Stimulated activated naive B cell treated with anti-CD40 and anti-IgM and Interleukin-4, amounts not matched to agents 10 μg/mL and 1 μg/mL and 100 μg/mL, for 72 hours (primary cell): ENCODE data around the gene MYO16.

ENCODE experiments used
- ATAC-seq, 2 donors: fragments of 150-1000 bp; cut with Tn5 transposase; replicated peaks; 2 replicates each; pipeline ENCODE4 v1.10.0; 2021; ENCODE audit warnings: moderate library complexity in 1 of 2
- DNase-seq: peaks from one replicate; pipeline ENCODE4 v3.0.0; 2021
- H3K27ac Mint-ChIP-seq: one replicate; pipeline ENCODE4 v1.8.0; 2022; ENCODE audit warnings: mild to moderate bottlenecking, mixed read lengths
- H3K27me3 Mint-ChIP-seq, 2 donors: one replicate each; pipeline ENCODE4 v1.8.0; 2022; ENCODE audit warnings: mixed read lengths in 2 of 2
- H3K36me3 Mint-ChIP-seq, 2 donors: one replicate each; pipeline ENCODE4 v1.8.0; 2022; ENCODE audit warnings: mixed read lengths in 2 of 2, mild to moderate bottlenecking in 1 of 2
- H3K4me1 Mint-ChIP-seq, 2 donors: one replicate each; pipeline ENCODE4 v1.8.0; 2022; ENCODE audit warnings: mixed read lengths in 2 of 2, mild to moderate bottlenecking in 1 of 2
- H3K4me3 Mint-ChIP-seq, 2 donors: one replicate each; pipeline ENCODE4 v1.8.0; 2022; ENCODE audit warnings: mild to moderate bottlenecking in 2 of 2, mixed read lengths in 2 of 2, moderate library complexity in 1 of 2
- H3K9me3 Mint-ChIP-seq, 2 donors: one replicate each; pipeline ENCODE4 v1.8.0; 2022; ENCODE audit warnings: mixed read lengths in 2 of 2, mild to moderate bottlenecking in 1 of 2

Gene MYO16

GRCh38 chr13:108632649-108633167 lies 3.3 kb downstream of the MYO16 start:
- no peak for ATAC-seq
- Mint-ChIP-seq H3K4me1 (no peaks in the 10 kb centered on the region), H3K36me3 (no peaks in the 10 kb centered on the region), H3K27ac (no peak overlapping the region), H3K9me3 (peaks cover 0 to 2% of the 10 kb centered on the region in 2 donors), H3K4me3 (no peak overlapping the region), H3K27me3 (no peaks in the 10 kb centered on the region)
- no peak for DNase-seq

GRCh38 chr13:108638901-108639300 lies 9.5 kb downstream of the MYO16 start:
- no peaks in the 10 kb centered on the region for H3K27me3 Mint-ChIP-seq

GRCh38 chr13:108643646-108644353 lies 14.4 kb downstream of the MYO16 start:
- Mint-ChIP-seq H3K27me3 (no peaks in the 10 kb centered on the region), H3K36me3 (no peaks in the 10 kb centered on the region), H3K27ac (no peak overlapping the region), H3K4me3 (no peak overlapping the region), H3K4me1 (no peaks in the 10 kb centered on the region), H3K9me3 (peaks cover 2 to 10% of the 10 kb centered on the region in 2 donors)
- DNase-seq (no peak), ATAC-seq (no peak)

More at GRCh38 chr13:108638901-108639300, 9.5 kb downstream of the MYO16 start:
- Mint-ChIP-seq H3K4me1 (no peaks in the 10 kb centered on the region), H3K36me3 (no peaks in the 10 kb centered on the region), H3K27ac (no peak overlapping the region), H3K4me3 (no peak overlapping the region), H3K9me3 (peaks cover 3 to 4% of the 10 kb centered on the region in 2 donors)
- DNase-seq = no peak
- ATAC-seq = no peak

GRCh38 chr13:108645376-108645775 lies 16.0 kb downstream of the MYO16 start:
- Mint-ChIP-seq H3K27ac (no peak overlapping the region), H3K9me3 (peaks cover 2 to 10% of the 10 kb centered on the region in 2 donors), H3K4me1 (no peaks in the 10 kb centered on the region), H3K36me3 (no peaks in the 10 kb centered on the region), H3K27me3 (no peaks in the 10 kb centered on the region), H3K4me3 (no peak overlapping the region)
- ATAC-seq (no peak), DNase-seq (no peak)

- Mint-ChIP-seq H3K36me3 (no peaks in the 10 kb centered on the region), H3K4me3 (no peak overlapping the region), H3K27me3 (no peaks in the 10 kb centered on the region)
These were observed 20.9 kb downstream of the MYO16 start for GRCh38 chr13:108650271-108650670.

GRCh38 chr13:108656742-108657141 lies 27.3 kb downstream of the MYO16 start:
- no peak for ATAC-seq
- no peak overlapping the region for H3K4me3 Mint-ChIP-seq
- no peaks in the 10 kb centered on the region for H3K36me3 Mint-ChIP-seq
- H3K9me3 Mint-ChIP-seq = peaks cover 7 to 11% of the 10 kb centered on the region in 2 donors
- H3K27me3 Mint-ChIP-seq = no peaks in the 10 kb centered on the region
- no peak overlapping the region for H3K27ac Mint-ChIP-seq
- H3K4me1 Mint-ChIP-seq = no peaks in the 10 kb centered on the region
- DNase-seq = no peak

More at GRCh38 chr13:108650271-108650670, 20.9 kb downstream of the MYO16 start:
- Mint-ChIP-seq H3K9me3 (peaks cover 0 to 14% of the 10 kb centered on the region in 2 donors), H3K4me1 (no peaks in the 10 kb centered on the region), H3K27ac (no peak overlapping the region)
- no peak for DNase-seq
- no peak for ATAC-seq

GRCh38 chr13:108657519-108657918 lies 28.1 kb downstream of the MYO16 start:
- no peak overlapping the region for H3K27ac Mint-ChIP-seq
- no peak overlapping the region for H3K4me3 Mint-ChIP-seq
- no peaks in the 10 kb centered on the region for H3K4me1 Mint-ChIP-seq
- ATAC-seq (no peak), DNase-seq (no peak)
- H3K27me3 Mint-ChIP-seq = no peaks in the 10 kb centered on the region
- no peaks in the 10 kb centered on the region for H3K36me3 Mint-ChIP-seq
- peaks cover 8 to 16% of the 10 kb centered on the region in 2 donors for H3K9me3 Mint-ChIP-seq

GRCh38 chr13:108662528-108662927 lies 33.1 kb downstream of the MYO16 start:
- Mint-ChIP-seq H3K9me3 (peaks cover 10 to 12% of the 10 kb centered on the region in 2 donors), H3K4me3 (no peak overlapping the region), H3K4me1 (no peaks in the 10 kb centered on the region), H3K27me3 (no peaks in the 10 kb centered on the region), H3K27ac (no peak overlapping the region), H3K36me3 (no peaks in the 10 kb centered on the region)
- ATAC-seq (no peak), DNase-seq (no peak)

- no peak overlapping the region for H3K27ac Mint-ChIP-seq
- H3K36me3 Mint-ChIP-seq = peaks cover 0 to under 1% of the 10 kb centered on the region in 2 donors
- H3K27me3 Mint-ChIP-seq = no peaks in the 10 kb centered on the region
- no peak overlapping the region for H3K4me3 Mint-ChIP-seq
- no peaks in the 10 kb centered on the region for H3K4me1 Mint-ChIP-seq
- peaks cover 10 to 11% of the 10 kb centered on the region in 2 donors for H3K9me3 Mint-ChIP-seq
- no peak for DNase-seq
- no peak for ATAC-seq
These were observed 34.3 kb downstream of the MYO16 start for GRCh38 chr13:108663710-108664109.

- H3K27me3 Mint-ChIP-seq = no peaks in the 10 kb centered on the region
- peaks cover 12 to 16% of the 10 kb centered on the region in 2 donors for H3K9me3 Mint-ChIP-seq
- DNase-seq (no peak), ATAC-seq (no peak)
- no peak overlapping the region for H3K4me3 Mint-ChIP-seq
- no peaks in the 10 kb centered on the region for H3K4me1 Mint-ChIP-seq
- no peak overlapping the region for H3K27ac Mint-ChIP-seq
- H3K36me3 Mint-ChIP-seq = peaks cover 0 to 5% of the 10 kb centered on the region in 2 donors
These were observed 37.8 kb downstream of the MYO16 start for GRCh38 chr13:108667205-108667604.

GRCh38 chr13:108669381-108669780 lies 40.0 kb downstream of the MYO16 start:
- DNase-seq = no peak
- no peak for ATAC-seq
- Mint-ChIP-seq H3K27me3 (no peaks in the 10 kb centered on the region), H3K27ac (no peak overlapping the region), H3K4me1 (no peaks in the 10 kb centered on the region), H3K4me3 (no peak overlapping the region), H3K9me3 (peaks cover 12 to 14% of the 10 kb centered on the region in 2 donors), H3K36me3 (peaks cover 0 to 5% of the 10 kb centered on the region in 2 donors)

GRCh38 chr13:108674346-108674745 lies 44.9 kb downstream of the MYO16 start:
- Mint-ChIP-seq H3K9me3 (peaks cover under 1 to 8% of the 10 kb centered on the region in 2 donors), H3K27ac (no peak overlapping the region), H3K4me3 (no peak overlapping the region), H3K27me3 (no peaks in the 10 kb centered on the region), H3K36me3 (no peaks in the 10 kb centered on the region), H3K4me1 (no peaks in the 10 kb centered on the region)
- DNase-seq (no peak), ATAC-seq (no peak)

GRCh38 chr13:108674771-108675170 lies 45.4 kb downstream of the MYO16 start:
- H3K27me3 Mint-ChIP-seq = no peaks in the 10 kb centered on the region
- no peaks in the 10 kb centered on the region for H3K4me1 Mint-ChIP-seq
- H3K27ac Mint-ChIP-seq = no peak overlapping the region
- DNase-seq (no peak), ATAC-seq (no peak)
- H3K9me3 Mint-ChIP-seq = peaks cover 1 to 7% of the 10 kb centered on the region in 2 donors
- H3K4me3 Mint-ChIP-seq = no peak overlapping the region
- no peaks in the 10 kb centered on the region for H3K36me3 Mint-ChIP-seq

GRCh38 chr13:108676620-108677019 lies 47.2 kb downstream of the MYO16 start:
- H3K4me1 Mint-ChIP-seq = no peaks in the 10 kb centered on the region
- H3K36me3 Mint-ChIP-seq = no peaks in the 10 kb centered on the region
- no peaks in the 10 kb centered on the region for H3K27me3 Mint-ChIP-seq
- no peak overlapping the region for H3K27ac Mint-ChIP-seq
- no peak overlapping the region for H3K4me3 Mint-ChIP-seq
- H3K9me3 Mint-ChIP-seq = peaks cover 4 to 8% of the 10 kb centered on the region in 2 donors
- ATAC-seq (no peak), DNase-seq (no peak)

- Mint-ChIP-seq H3K27me3 (no peaks in the 10 kb centered on the region), H3K27ac (no peak overlapping the region), H3K36me3 (no peaks in the 10 kb centered on the region), H3K9me3 (peaks cover 4 to 8% of the 10 kb centered on the region in 2 donors), H3K4me1 (no peaks in the 10 kb centered on the region), H3K4me3 (no peak overlapping the region)
- DNase-seq (no peak), ATAC-seq (no peak)
These were observed 48.4 kb downstream of the MYO16 start for GRCh38 chr13:108677806-108678205.
